Activated CD8-positive, alpha-beta T cell treated with anti-CD3 and anti-CD28 coated beads, Interleukin-2, amount 10 ng/mL, durations not matched to agents 7 days and 5 days (primary cell): Measurements from ENCODE around the gene SGSH. TPM values are rescaled to one million over a fixed set of nuclear protein-coding genes. Genes with fewer than 3 reads are reported as not detected.
"Not testable (repeated sequence)": the region's sequence is repeated elsewhere in the genome, so short reads cannot be mapped to it uniquely, and the experiment has no call there.

Experiments used
- ATAC-seq: fragments of 150-1000 bp; cut with Tn5 transposase; one replicate; pipeline ENCODE4 v1.10.0; 2021; ENCODE audit warnings: moderate library complexity
- CTCF ChIA-PET: fragments of 350-600 bp; sonication (Branson Sonifier 250); formaldehyde crosslinking; loops from one replicate; lab custom pipeline; 2021; ENCODE audit warnings: antibody characterized with exemption; lab: Charles Lee
- POLR2A ChIA-PET: fragments of 350-600 bp; sonication (Branson Sonifier 250); formaldehyde crosslinking; loops from one replicate; lab custom pipeline; 2021; ENCODE audit warnings: antibody characterized with exemption; lab: Charles Lee
- DNase-seq: peaks from one replicate; pipeline ENCODE4 v3.0.0-alpha.2; 2020
- H3K27ac Mint-ChIP-seq: one replicate; pipeline ENCODE4 v1.8.0; 2021; ENCODE audit warnings: mild to moderate bottlenecking, mixed read lengths
- H3K27me3 Mint-ChIP-seq: one replicate; pipeline ENCODE4 v1.8.0; 2021; ENCODE audit warnings: low read depth, mixed read lengths
- H3K36me3 Mint-ChIP-seq: one replicate; pipeline ENCODE4 v1.8.0; 2021; ENCODE audit warnings: low read depth, mixed read lengths
- H3K4me1 Mint-ChIP-seq: one replicate; pipeline ENCODE4 v1.8.0; 2021; ENCODE audit warnings: low read depth, mixed read lengths
- H3K4me3 Mint-ChIP-seq: one replicate; pipeline ENCODE4 v1.8.0; 2021; ENCODE audit warnings: mild to moderate bottlenecking, mixed read lengths
- H3K9me3 Mint-ChIP-seq: one replicate; pipeline ENCODE4 v1.8.0; 2022; ENCODE audit warnings: mixed read lengths; ENCODE audit not compliant: insufficient read depth
- total RNA-seq, 2 experiments: library from RNA; stranded (reverse); gene quantifications; one replicate each; pipeline ENCODE4 v1.2.3, GENCODE V29; 2021

Gene SGSH
- total RNA-seq, 2 experiments from 2014 or later, result 6.9 to 8.2 TPM

DNA sequence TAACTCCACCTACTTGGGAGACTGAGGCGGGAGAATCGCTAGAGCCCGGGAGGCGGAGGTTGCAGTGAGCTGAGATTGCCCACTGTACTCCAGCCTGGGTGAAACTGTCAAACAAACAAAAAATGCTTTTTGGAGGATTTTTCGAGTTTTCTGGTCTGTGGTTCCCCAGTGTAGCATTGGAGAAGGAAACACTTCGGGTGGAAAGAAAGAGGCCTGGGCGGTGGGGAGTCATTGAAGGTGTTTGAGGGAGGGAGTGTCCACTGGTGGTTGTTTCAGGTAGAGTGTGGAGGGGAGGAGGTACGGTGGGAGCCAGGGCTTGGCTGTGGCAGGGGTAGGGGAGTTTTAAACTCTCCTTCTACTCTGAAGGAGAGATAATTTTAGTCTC is 41.8 kb upstream of the SGSH start:
- Mint-ChIP-seq H3K36me3 (peaks cover 27% of the 10 kb centered on the region), H3K4me1 (peaks cover 56% of the 10 kb centered on the region), H3K27me3 (no peaks in the 10 kb centered on the region), H3K9me3 (no peaks in the 10 kb centered on the region), H3K4me3 (peak overlapping the region; percentile 91), H3K27ac (peak overlapping the region; percentile 88)
- no peak for DNase-seq
- ChIA-PET POLR2A (interaction anchor here (0.6 kb wide), 2 partner anchors 115 to 163 kb away, joined by 3 read pairs; no protein-coding TSS in a partner anchor), CTCF (no interaction called here)
- ATAC-seq, result no peak

GRCh38 chr17:80261159-80261894 is 41.2 kb upstream of the SGSH start:
- peak overlapping the region; percentile 88 for H3K27ac Mint-ChIP-seq
- ChIA-PET CTCF (no interaction called here), POLR2A (interaction anchor here (0.6 to 1.0 kb wide), 3 partner anchors 9 to 163 kb away, joined by 3 to 4 read pairs (median 3); no protein-coding TSS in a partner anchor)
- no peaks in the 10 kb centered on the region for H3K27me3 Mint-ChIP-seq
- peaks cover 27% of the 10 kb centered on the region for H3K36me3 Mint-ChIP-seq
- peaks cover 52% of the 10 kb centered on the region for H3K4me1 Mint-ChIP-seq
- no peaks in the 10 kb centered on the region for H3K9me3 Mint-ChIP-seq
- peak; percentile 85 for DNase-seq
- ATAC-seq, result peak; percentile 20
- peak overlapping the region; percentile 91 for H3K4me3 Mint-ChIP-seq

DNA sequence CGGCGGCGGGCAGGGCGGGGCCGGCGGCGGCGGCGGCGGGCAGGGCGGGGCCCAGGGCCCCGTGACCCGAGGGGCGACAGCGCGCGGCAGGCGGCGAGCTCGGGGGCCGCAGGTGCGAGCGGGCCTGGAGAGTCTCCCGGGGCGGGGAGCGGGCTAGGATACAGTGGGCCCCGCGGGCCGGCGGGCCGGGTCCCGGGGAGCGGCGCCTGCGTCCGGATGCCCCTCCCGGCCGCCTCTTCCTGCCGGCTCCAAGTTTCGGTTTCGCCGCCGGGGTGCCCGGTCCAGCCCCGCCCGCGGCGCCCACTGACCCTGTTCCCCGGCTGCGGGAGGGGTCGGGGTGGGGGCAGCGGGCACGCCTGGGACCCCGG is 40.6 kb upstream of the SGSH start, which contains the start of gene RNF213:
Gene RNF213, plus strand, starts transcription at position 62 of the 368 bp plus-strand sequence. CDS start 2,830 bp downstream, outside the sequence.
- ChIA-PET CTCF (no interaction called here), POLR2A (interaction anchor here (1.0 to 1.3 kb wide), 2 partner anchors 9 to 160 kb away, joined by 3 to 4 read pairs; partner anchors contain the start of gene GAA)
- Mint-ChIP-seq H3K4me1 (peaks cover 49% of the 10 kb centered on the region), H3K27me3 (no peaks in the 10 kb centered on the region), H3K9me3 (no peaks in the 10 kb centered on the region), H3K4me3 (peak within 1 kb of the TSS; percentile 91), H3K36me3 (peaks cover 25% of the 10 kb centered on the region), H3K27ac (peak within 1 kb of the TSS; percentile 96)
- peak; percentile 68 for DNase-seq
- ATAC-seq, result peak; percentile 37

GRCh38 chr17:80260069-80260535 is 40.0 kb upstream of the SGSH start:
- peaks cover 18% of the 10 kb centered on the region for H3K36me3 Mint-ChIP-seq
- no peaks in the 10 kb centered on the region for H3K9me3 Mint-ChIP-seq
- peak overlapping the region; percentile 96 for H3K27ac Mint-ChIP-seq
- ChIA-PET POLR2A (interaction anchor here (1.0 to 1.3 kb wide), 2 partner anchors 10 to 159 kb away, joined by 3 to 4 read pairs; partner anchors contain the start of gene GAA), CTCF (no interaction called here)
- ATAC-seq, result peak; percentile 47
- peaks cover 49% of the 10 kb centered on the region for H3K4me1 Mint-ChIP-seq
- H3K4me3 Mint-ChIP-seq, result peak overlapping the region; percentile 85
- peak; percentile 70 for DNase-seq
- no peaks in the 10 kb centered on the region for H3K27me3 Mint-ChIP-seq

GRCh38 chr17:80259457-80260068 is 39.4 kb upstream of the SGSH start:
- H3K4me1 Mint-ChIP-seq, result peaks cover 54% of the 10 kb centered on the region
- no peaks in the 10 kb centered on the region for H3K9me3 Mint-ChIP-seq
- peak overlapping the region; percentile 96 for H3K27ac Mint-ChIP-seq
- H3K27me3 Mint-ChIP-seq, result no peaks in the 10 kb centered on the region
- ChIA-PET CTCF (interaction anchor here (1.4 kb wide), 1 partner anchor 63 kb away, joined by 4 read pairs; no protein-coding TSS in a partner anchor), POLR2A (interaction anchor here (1.3 kb wide), 2 partner anchors 113 to 158 kb away, joined by 3 read pairs; partner anchors contain the start of gene GAA)
- DNase-seq (peak; percentile 32), ATAC-seq (no peak)
- peaks cover 13% of the 10 kb centered on the region for H3K36me3 Mint-ChIP-seq
- H3K4me3 Mint-ChIP-seq, result peak overlapping the region; percentile 85

DNA sequence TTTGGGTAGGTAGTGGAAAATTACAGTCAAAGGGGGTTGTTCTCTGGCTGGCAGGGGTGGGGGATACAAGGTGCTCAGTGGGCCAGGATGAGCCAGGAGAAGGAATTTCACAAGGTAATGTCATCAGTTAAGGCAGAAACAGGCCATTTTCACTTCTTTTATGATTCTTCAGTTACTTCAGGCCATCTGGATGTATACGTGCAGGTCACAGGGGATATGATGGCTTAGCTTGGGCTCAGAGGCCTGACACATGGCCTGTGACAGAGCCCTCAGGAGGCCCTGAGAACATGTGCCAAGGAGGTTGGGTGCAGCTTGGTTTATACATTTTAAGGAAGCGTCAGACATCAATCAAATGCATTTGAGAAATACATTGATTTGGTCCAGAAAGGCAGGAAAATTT is 38.2 kb upstream of the SGSH start:
- Mint-ChIP-seq H3K4me1 (peaks cover 65% of the 10 kb centered on the region), H3K27ac (peak overlapping the region; percentile 96)
- ATAC-seq, H3K27me3 Mint-ChIP-seq, H3K9me3 Mint-ChIP-seq, H3K36me3 Mint-ChIP-seq, DNase-seq, H3K4me3 Mint-ChIP-seq: not testable (repeated sequence)
- POLR2A ChIA-PET, result interaction anchor here (1.3 kb wide), 1 partner anchor 112 kb away, joined by 3 read pairs; no protein-coding TSS in a partner anchor
- CTCF ChIA-PET, result interaction anchor here (1.4 kb wide), 1 partner anchor 61 kb away, joined by 4 read pairs; no protein-coding TSS in a partner anchor

GRCh38 chr17:80257716-80258213 is 37.6 kb upstream of the SGSH start:
- Mint-ChIP-seq H3K27ac (no peak overlapping the region), H3K36me3 (no peaks in the 10 kb centered on the region), H3K4me3 (no peak overlapping the region), H3K27me3 (no peaks in the 10 kb centered on the region), H3K9me3 (no peaks in the 10 kb centered on the region), H3K4me1 (peaks cover 65% of the 10 kb centered on the region)
- ChIA-PET POLR2A (no interaction called here), CTCF (interaction anchor here (1.4 kb wide), 1 partner anchor 61 kb away, joined by 4 read pairs; no protein-coding TSS in a partner anchor)
- ATAC-seq (no peak), DNase-seq (no peak)

DNA sequence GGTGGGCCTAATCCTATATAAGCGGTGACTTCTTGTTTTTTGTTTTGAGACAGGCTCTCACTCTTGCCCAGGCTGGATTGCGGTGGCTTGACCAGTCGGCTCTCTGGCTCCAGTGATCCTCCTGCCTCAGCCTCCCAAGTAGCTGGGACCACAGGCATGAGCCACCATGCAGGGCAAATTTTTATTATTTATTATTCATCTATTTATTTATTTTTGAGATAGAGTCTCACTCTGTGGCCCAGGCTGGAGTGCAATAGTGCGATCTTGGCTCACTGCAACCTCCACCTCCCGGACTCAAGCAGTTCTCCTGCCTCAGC is 35.9 kb upstream of the SGSH start:
- POLR2A ChIA-PET, result interaction anchor here (6.3 kb wide), 1 partner anchor 9 kb away, joined by 38 read pairs; no protein-coding TSS in a partner anchor
- Mint-ChIP-seq H3K36me3 (no peaks in the 10 kb centered on the region), H3K4me3 (no peak overlapping the region), H3K27me3 (no peaks in the 10 kb centered on the region), H3K4me1 (peaks cover 55% of the 10 kb centered on the region), H3K27ac (no peak overlapping the region), H3K9me3 (no peaks in the 10 kb centered on the region)
- DNase-seq, result no peak
- CTCF ChIA-PET, result interaction anchor here (2.4 kb wide), 1 partner anchor 60 kb away, joined by 8 read pairs; no protein-coding TSS in a partner anchor
- ATAC-seq, result no peak

GRCh38 chr17:80254396-80255251 is 34.5 kb upstream of the SGSH start:
- Mint-ChIP-seq H3K27me3 (no peaks in the 10 kb centered on the region), H3K9me3 (no peaks in the 10 kb centered on the region), H3K27ac (peak overlapping the region; percentile 85), H3K4me3 (peak overlapping the region; percentile 43), H3K36me3 (no peaks in the 10 kb centered on the region), H3K4me1 (peaks cover 52% of the 10 kb centered on the region)
- POLR2A ChIA-PET, result interaction anchor here (0.6 to 6.3 kb wide), 3 partner anchors 10 to 35 kb away, joined by 4 to 38 read pairs (median 6); partner anchors contain the start of gene SGSH
- ATAC-seq (peak; percentile 64), DNase-seq (peak; percentile 77)
- CTCF ChIA-PET, result interaction anchor here (1.0 to 2.4 kb wide), 3 partner anchors 10 to 153 kb away, joined by 3 to 8 read pairs (median 5); partner anchors contain the start of gene GAA

GRCh38 chr17:80253631-80254395 is 33.7 kb upstream of the SGSH start:
- Mint-ChIP-seq H3K27me3 (no peaks in the 10 kb centered on the region), H3K4me3 (no peak overlapping the region), H3K4me1 (peaks cover 46% of the 10 kb centered on the region), H3K9me3 (no peaks in the 10 kb centered on the region), H3K36me3 (no peaks in the 10 kb centered on the region), H3K27ac (peak overlapping the region; percentile 85)
- CTCF ChIA-PET, result interaction anchor here (0.7 to 3.1 kb wide), 5 partner anchors 11 to 58 kb away, joined by 3 to 17 read pairs (median 4); no protein-coding TSS in a partner anchor
- no peak for ATAC-seq
- DNase-seq, result no peak
- POLR2A ChIA-PET, result interaction anchor here (0.6 to 6.3 kb wide), 3 partner anchors 11 to 34 kb away, joined by 3 to 38 read pairs (median 6); partner anchors contain the start of gene SGSH
